ENCODE results near the gene BUB1. TPM values are rescaled to one million over a fixed set of nuclear protein-coding genes. Genes with fewer than 3 reads are reported as not detected.

The BUB1 gene
- total and polyA plus RNA-seq, 7 donors, result 0.06 to 0.69 (median 0.17) TPM

DNA sequence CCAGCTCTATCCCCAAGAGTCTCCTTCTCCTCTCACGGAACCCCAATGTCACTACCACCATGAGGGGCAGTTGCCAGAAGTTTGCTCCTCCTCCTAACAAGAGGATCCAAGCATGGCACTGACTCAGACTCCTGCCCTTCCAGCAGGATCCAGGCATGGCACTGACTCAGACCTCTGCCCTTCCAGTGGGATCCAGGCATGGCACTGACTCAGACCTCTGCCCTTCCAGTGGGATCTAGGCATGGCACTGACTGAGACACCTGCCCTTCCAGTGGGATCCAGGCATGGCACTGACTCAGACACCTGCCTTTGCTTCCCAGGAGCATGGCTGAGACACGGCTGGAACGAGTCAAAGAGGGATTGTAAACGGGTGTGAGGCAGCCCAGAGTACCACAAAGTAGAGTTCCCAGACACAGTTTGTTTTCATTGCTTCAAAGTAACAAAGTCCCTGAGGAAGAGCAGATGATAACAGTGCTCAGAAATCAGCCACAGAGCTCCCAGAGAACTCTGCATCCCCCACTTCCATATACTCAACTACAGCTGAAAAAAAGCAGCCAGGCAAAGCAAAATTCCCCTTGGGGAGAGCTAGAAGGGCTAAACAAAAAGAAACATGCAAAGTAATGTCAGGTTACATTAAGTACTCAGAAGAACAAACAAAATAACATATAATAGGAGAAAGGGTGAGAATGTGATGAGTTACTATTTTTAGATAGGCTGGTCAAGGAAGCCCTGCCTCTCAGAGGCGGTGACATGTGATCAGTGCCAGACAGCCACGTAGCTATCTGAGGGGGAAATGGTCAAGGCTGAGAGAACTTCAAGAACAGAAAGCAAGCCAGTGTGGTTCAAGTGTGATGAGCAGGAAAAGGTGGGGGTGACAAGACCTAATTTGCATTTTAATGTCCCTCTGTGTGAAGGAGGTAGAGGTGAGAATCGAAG is 3.0 kb downstream of the BUB1 start:
- Histone ChIP-seq H3K27ac (no peak overlapping the region), H3K27me3 (ENCODE audit: insufficient read depth in 3 of 3, low read length in 2 of 3) (no peaks in the 10 kb centered on the region)

DNA sequence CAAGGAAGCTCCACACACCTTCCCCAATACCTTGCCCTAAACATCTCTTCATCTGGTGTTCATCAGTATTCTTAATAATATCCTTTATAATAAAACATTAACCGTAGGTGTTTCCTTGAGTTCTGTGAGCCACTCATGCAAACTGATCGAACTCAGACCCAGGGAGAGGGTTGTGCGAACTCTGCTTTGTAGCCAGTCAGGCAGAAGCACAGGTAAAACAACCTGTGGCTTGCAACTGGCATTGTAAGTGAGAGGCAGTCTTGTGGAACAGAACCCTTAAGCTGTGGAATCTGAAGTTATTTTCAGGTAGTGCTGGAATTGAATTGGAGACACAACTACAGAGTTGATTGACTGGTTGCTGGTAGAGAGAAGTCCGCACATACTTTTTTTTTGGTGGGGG is 4.7 kb downstream of the BUB1 start:
- Histone ChIP-seq H3K4me1 (no peaks in the 10 kb centered on the region), H3K27me3 (ENCODE audit: insufficient read depth in 3 of 3, low read length in 2 of 3) (no peaks in the 10 kb centered on the region), H3K9me3 (no peaks in the 10 kb centered on the region), H3K4me3 (no peak overlapping the region), H3K36me3 (ENCODE audit: insufficient read depth in 1 of 2, low read depth in 1 of 2) (no peaks in the 10 kb centered on the region), H3K27ac (no peak overlapping the region)
- intact Hi-C loops (cut with DNase I), result no loop called here
- ATAC-seq, result no peak
- no peak for DNase-seq
- TF ChIP-seq, protein P1, sequence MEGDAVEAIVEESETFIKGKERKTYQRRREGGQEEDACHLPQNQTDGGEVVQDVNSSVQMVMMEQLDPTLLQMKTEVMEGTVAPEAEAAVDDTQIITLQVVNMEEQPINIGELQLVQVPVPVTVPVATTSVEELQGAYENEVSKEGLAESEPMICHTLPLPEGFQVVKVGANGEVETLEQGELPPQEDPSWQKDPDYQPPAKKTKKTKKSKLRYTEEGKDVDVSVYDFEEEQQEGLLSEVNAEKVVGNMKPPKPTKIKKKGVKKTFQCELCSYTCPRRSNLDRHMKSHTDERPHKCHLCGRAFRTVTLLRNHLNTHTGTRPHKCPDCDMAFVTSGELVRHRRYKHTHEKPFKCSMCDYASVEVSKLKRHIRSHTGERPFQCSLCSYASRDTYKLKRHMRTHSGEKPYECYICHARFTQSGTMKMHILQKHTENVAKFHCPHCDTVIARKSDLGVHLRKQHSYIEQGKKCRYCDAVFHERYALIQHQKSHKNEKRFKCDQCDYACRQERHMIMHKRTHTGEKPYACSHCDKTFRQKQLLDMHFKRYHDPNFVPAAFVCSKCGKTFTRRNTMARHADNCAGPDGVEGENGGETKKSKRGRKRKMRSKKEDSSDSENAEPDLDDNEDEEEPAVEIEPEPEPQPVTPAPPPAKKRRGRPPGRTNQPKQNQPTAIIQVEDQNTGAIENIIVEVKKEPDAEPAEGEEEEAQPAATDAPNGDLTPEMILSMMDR (IDR thresholded peaks at IDR 0.05), result no peak
- 96 to 99% (median 98%) methylated on average over 4 of the region's 4 CpGs for WGBS, 3 donors

More for the DNA sequence above, 3.0 kb downstream of the BUB1 start:
- Histone ChIP-seq H3K4me3 (no peak overlapping the region), H3K4me1 (peaks cover 4% of the 10 kb centered on the region), H3K36me3 (ENCODE audit: insufficient read depth in 1 of 2, low read depth in 1 of 2) (no peaks in the 10 kb centered on the region), H3K9me3 (no peaks in the 10 kb centered on the region)
- TF ChIP-seq, protein P1 (IDR thresholded peaks at IDR 0.05), result no peak
- no peak for ATAC-seq
- 55 to 61% (median 58%) methylated on average over 7 of the region's 7 CpGs for WGBS, 3 donors
- intact Hi-C loops (cut with DNase I), result loop anchor here in 1 of 2 donors (5.0 kb wide), 1 partner anchor 92 kb away; no protein-coding TSS in a partner anchor
- peak in 1 of 2 donors; percentile 12 for DNase-seq

DNA sequence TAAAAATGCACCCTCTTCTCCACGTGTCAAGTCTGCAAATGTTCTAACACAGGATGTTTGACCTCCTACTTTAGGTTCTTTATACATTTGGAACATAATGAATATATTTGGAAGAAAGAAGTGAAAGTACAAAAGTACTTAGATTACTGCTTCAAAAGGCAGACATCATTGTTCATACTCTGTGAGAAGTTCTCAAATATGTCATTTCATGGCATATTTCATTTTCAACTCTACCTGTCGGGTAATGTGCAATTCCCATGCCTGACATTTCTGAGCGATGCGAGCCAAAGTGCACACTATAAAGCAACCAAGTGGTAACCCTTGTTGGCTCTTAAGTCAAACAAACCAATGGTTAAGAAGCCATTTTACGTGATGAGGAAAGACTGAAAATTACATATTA is 7.0 kb downstream of the BUB1 start:
- Histone ChIP-seq H3K27me3 (ENCODE audit: insufficient read depth in 3 of 3, low read length in 2 of 3) (no peaks in the 10 kb centered on the region), H3K4me3 (no peak overlapping the region), H3K9me3 (no peaks in the 10 kb centered on the region), H3K36me3 (ENCODE audit: insufficient read depth in 1 of 2, low read depth in 1 of 2) (no peaks in the 10 kb centered on the region), H3K27ac (no peak overlapping the region), H3K4me1 (no peaks in the 10 kb centered on the region)
- intact Hi-C loops (cut with DNase I), result no loop called here
- WGBS, 3 donors, result 97% methylated on average over 5 of the region's 5 CpGs
- ATAC-seq, result no peak
- TF ChIP-seq, protein P1 (IDR thresholded peaks at IDR 0.05), result no peak
- DNase-seq, result no peak

DNA sequence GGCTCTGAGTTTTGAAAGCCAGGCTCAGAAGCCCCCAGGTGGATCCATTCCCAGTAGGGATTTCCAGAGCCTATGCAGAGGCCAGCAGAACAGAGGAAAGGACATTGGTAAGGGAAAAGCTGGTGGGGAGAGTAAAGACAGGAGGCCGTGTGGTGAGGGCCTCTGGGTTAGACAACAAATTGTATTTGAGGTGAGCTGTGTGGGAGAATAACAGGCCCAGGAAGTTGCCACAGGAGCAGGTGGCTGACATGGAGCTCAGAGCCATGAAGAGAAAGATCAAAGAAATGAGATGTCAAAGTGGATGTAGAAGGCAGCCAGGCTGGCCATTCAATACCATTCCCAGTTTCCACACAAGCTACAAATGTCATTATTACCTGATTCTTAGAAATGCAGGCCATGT is 8.8 kb downstream of the BUB1 start:
- H3K36me3 ChIP-seq (ENCODE audit: insufficient read depth in 1 of 2, low read depth in 1 of 2), result no peaks in the 10 kb centered on the region
- WGBS, 3 donors, result 90 to 95% (median 94%) methylated on average over 1 of the region's 1 CpG
- intact Hi-C loops (cut with DNase I), result no loop called here
- H3K9me3 ChIP-seq, result no peaks in the 10 kb centered on the region
- no peak overlapping the region for H3K4me3 ChIP-seq
- TF ChIP-seq, protein P1 (IDR thresholded peaks at IDR 0.05), result no peak
- DNase-seq (no peak), ATAC-seq (no peak)
- no peak overlapping the region for H3K27ac ChIP-seq
- no peaks in the 10 kb centered on the region for H3K4me1 ChIP-seq
- H3K27me3 ChIP-seq (ENCODE audit: insufficient read depth in 3 of 3, low read length in 2 of 3), result no peaks in the 10 kb centered on the region

All from psoas muscle (tissue), 8 donors.